H9 (cell line): ENCODE data around the gene MBP. TPM values are rescaled to one million over a fixed set of nuclear protein-coding genes. Genes with fewer than 3 reads are reported as not detected.

Source experiments
- DNase-seq: peaks from one replicate; pipeline ENCODE4 v3.0.0-alpha.2; 2017
- H2AFZ ChIP-seq: one replicate; pipeline ENCODE4 v1.6.1; 2013; ENCODE audit warnings: mild to moderate bottlenecking, low read length, control low read depth, moderate library complexity
- H2AK5ac ChIP-seq: 2 replicates; pipeline ENCODE4 v1.6.1; 2013; ENCODE audit warnings: low read length, control low read depth, mixed read lengths; ENCODE audit not compliant: insufficient read length
- H2BK120ac ChIP-seq: one replicate; pipeline ENCODE4 v1.6.1; 2013; ENCODE audit warnings: low read depth, mild to moderate bottlenecking, low read length, control low read depth, inconsistent platforms; ENCODE audit not compliant: poor library complexity, severe bottlenecking
- H2BK12ac ChIP-seq: 2 replicates; pipeline ENCODE4 v1.6.1; 2013; ENCODE audit warnings: low read length, control low read depth, mixed read lengths, low read depth; ENCODE audit not compliant: insufficient read length
- H2BK15ac ChIP-seq: 2 replicates; pipeline ENCODE4 v1.6.1; 2013; ENCODE audit warnings: low read depth, low read length, control low read depth
- H2BK20ac ChIP-seq: one replicate; pipeline ENCODE4 v1.6.1; 2013; ENCODE audit warnings: low read depth, mild to moderate bottlenecking, low read length, control low read depth, inconsistent platforms; ENCODE audit not compliant: poor library complexity, severe bottlenecking
- H2BK5ac ChIP-seq: 2 replicates; pipeline ENCODE4 v1.6.1; 2013; ENCODE audit warnings: low read length, control low read depth, mixed read lengths; ENCODE audit not compliant: insufficient read length
- H3K14ac ChIP-seq: 2 replicates; pipeline ENCODE4 v1.6.1; 2013; ENCODE audit warnings: low read length, control low read depth; ENCODE audit not compliant: insufficient read depth
- H3K18ac ChIP-seq: 2 replicates; pipeline ENCODE4 v1.6.1; 2013; ENCODE audit warnings: low read depth, mild to moderate bottlenecking, mixed read lengths, low read length, control low read depth; ENCODE audit not compliant: insufficient read length
- H3K23ac ChIP-seq: 2 replicates; pipeline ENCODE4 v1.6.1; 2013; ENCODE audit warnings: low read length, control low read depth, mixed read lengths, low read depth; ENCODE audit not compliant: insufficient read length
- H3K23me2 ChIP-seq: 2 replicates; pipeline ENCODE4 v1.6.1; 2013; ENCODE audit warnings: low read depth, mild to moderate bottlenecking, mixed read lengths, low read length, control low read depth; ENCODE audit not compliant: insufficient read length, poor library complexity, severe bottlenecking
- H3K27ac ChIP-seq: 2 replicates; pipeline ENCODE4 v1.5.1; 2013; ENCODE audit warnings: low read length, control low read depth, mixed read lengths, low read depth; ENCODE audit not compliant: insufficient read length
- H3K27me3 ChIP-seq: 2 replicates; pipeline ENCODE4 v1.6.1; 2013; ENCODE audit warnings: low read length, control low read depth, inconsistent platforms; ENCODE audit not compliant: insufficient read depth
- H3K4ac ChIP-seq: 2 replicates; pipeline ENCODE4 v1.6.1; 2013; ENCODE audit warnings: low read depth, mild to moderate bottlenecking, control low read depth, inconsistent platforms, low read length, moderate library complexity
- H3K4me1 ChIP-seq: 2 replicates; pipeline ENCODE4 v1.6.1; 2013; ENCODE audit warnings: low read length, control low read depth, inconsistent platforms; ENCODE audit not compliant: insufficient read depth
- H3K4me2 ChIP-seq: 2 replicates; pipeline ENCODE4 v1.6.1; 2013; ENCODE audit warnings: low read length, control low read depth, mixed read lengths; ENCODE audit not compliant: insufficient read length, insufficient read depth
- H3K56ac ChIP-seq: 2 replicates; pipeline ENCODE4 v1.6.1; 2013; ENCODE audit warnings: low read depth, mild to moderate bottlenecking, mixed read lengths, low read length, control low read depth; ENCODE audit not compliant: insufficient read length
- H3K79me1 ChIP-seq: 2 replicates; pipeline ENCODE4 v1.6.1; 2013; ENCODE audit warnings: low read depth, mild to moderate bottlenecking, moderate library complexity, low read length, control low read depth, inconsistent platforms; ENCODE audit not compliant: insufficient read depth, poor library complexity, severe bottlenecking
- H3K79me2 ChIP-seq: 2 replicates; pipeline ENCODE4 v1.6.1; 2013; ENCODE audit warnings: low read length, control low read depth, inconsistent platforms; ENCODE audit not compliant: insufficient read depth
- H3K9ac ChIP-seq: 2 replicates; pipeline ENCODE4 v1.6.1; 2013; ENCODE audit warnings: low read length, control low read depth, mixed read lengths; ENCODE audit not compliant: insufficient read length; ENCODE audit errors: extremely low read depth
- H3K9me3 ChIP-seq: one replicate; pipeline ENCODE4 v1.6.1; 2013; ENCODE audit warnings: low read depth, low read length, inconsistent platforms; ENCODE audit not compliant: control insufficient read depth
- H3T11ph ChIP-seq: one replicate; pipeline ENCODE4 v1.6.1; 2013; ENCODE audit warnings: mild to moderate bottlenecking, low read length, control low read depth, inconsistent platforms
- H4K20me1 ChIP-seq: one replicate; pipeline ENCODE4 v1.6.1; 2013; ENCODE audit not compliant: control insufficient read depth, insufficient read length, insufficient read depth
- H4K5ac ChIP-seq: 2 replicates; pipeline ENCODE4 v1.6.1; 2013; ENCODE audit warnings: low read depth, mild to moderate bottlenecking, mixed read lengths, low read length, control low read depth; ENCODE audit not compliant: insufficient read length
- H4K8ac ChIP-seq: replicated peaks from 2 replicates; pipeline ENCODE4 v1.6.1; 2013; ENCODE audit warnings: low read length, control low read depth, mixed read lengths, low read depth; ENCODE audit not compliant: insufficient read length
- H4K91ac ChIP-seq: 2 replicates; pipeline ENCODE4 v1.6.1; 2013; ENCODE audit warnings: low read depth, mild to moderate bottlenecking, moderate library complexity, mixed read lengths, low read length, control low read depth; ENCODE audit not compliant: insufficient read length
- H3K27ac Mint-ChIP-seq, 3 experiments: 2 replicates in 2 of 3; 3 replicates in 1 of 3; pipeline ENCODE4 v1.8.0; 2020 to 2021; ENCODE audit warnings: mixed read lengths in 3 of 3, mild to moderate bottlenecking in 1 of 3, moderate library complexity in 1 of 3
- H3K27me3 Mint-ChIP-seq: 2 replicates; pipeline ENCODE4 v1.8.0; 2021; ENCODE audit warnings: low read depth, mild to moderate bottlenecking, moderate library complexity, mixed read lengths
- H3K36me3 Mint-ChIP-seq, 3 experiments: 2 replicates in 2 of 3; 3 replicates in 1 of 3; pipeline ENCODE4 v1.8.0; 2020 to 2021; ENCODE audit warnings: low read depth in 3 of 3, mixed read lengths in 3 of 3; ENCODE audit not compliant: insufficient read depth in 1 of 3
- H3K4me1 Mint-ChIP-seq, 2 experiments: 2 replicates each; pipeline ENCODE4 v1.8.0; 2020; ENCODE audit warnings: mixed read lengths in 2 of 2
- H3K4me3 Mint-ChIP-seq, 2 experiments: 2 replicates in 1 of 2; 3 replicates in 1 of 2; pipeline ENCODE4 v1.8.0; 2020 to 2021; ENCODE audit warnings: mild to moderate bottlenecking in 2 of 2, mixed read lengths in 2 of 2, moderate library complexity in 1 of 2
- H3K9me3 Mint-ChIP-seq, 2 experiments: 2 replicates in 1 of 2; 3 replicates in 1 of 2; pipeline ENCODE4 v1.8.0; 2020; ENCODE audit warnings: mild to moderate bottlenecking in 2 of 2, mixed read lengths in 2 of 2, moderate library complexity in 1 of 2
- WGBS: extraction: QIAGEN DNeasy Blood & Tissue Kit; methylation state at CpG from one replicate; pipeline ENCODE4 v1.1.7; 2013; ENCODE audit warnings: missing lambda C conversion rate, low lambda C conversion rate, mixed read lengths; ENCODE audit not compliant: insufficient read length; ENCODE audit errors: extremely low coverage; 5-methylcytosine and 5-hydroxymethylcytosine counted together
- total RNA-seq: library from RNA; stranded (reverse); gene quantifications from 2 replicates; pipeline ENCODE4 v1.2.1, GENCODE V29; 2021
- TF ChIP-seq, protein P1 (sequence below): fragments of 200-600 bp; sonication (generic); conservative IDR thresholded peaks from 3 replicates; pipeline ENCODE4 v1.8.0; 2021; ENCODE audit warnings: antibody characterized with exemption, mild to moderate bottlenecking

The MBP gene
- total RNA-seq, 1 experiment from 2014 or later, result 8.6 TPM

DNA sequence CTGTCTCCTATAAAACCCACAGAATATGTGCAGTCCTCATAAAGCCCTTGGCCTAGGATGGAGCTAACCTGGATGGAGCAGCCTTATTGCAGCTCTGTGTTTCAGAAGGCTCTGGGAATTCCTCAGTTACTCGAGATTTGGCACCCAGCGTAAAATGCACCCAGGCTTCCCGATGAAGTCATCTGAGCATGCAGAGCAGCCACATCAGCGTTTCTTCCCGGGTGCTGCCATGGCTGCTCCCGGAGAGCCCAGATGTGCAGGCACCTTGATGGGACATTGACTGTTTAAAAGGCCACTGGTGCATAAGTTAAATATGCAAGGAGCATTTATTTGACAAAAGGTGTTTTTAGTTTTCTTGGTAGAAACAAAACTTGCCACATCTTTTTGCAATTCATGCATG is 115.2 kb downstream of the MBP start:
- Histone ChIP-seq H2BK20ac (no peak overlapping the region), H3K9me3 (no peaks in the 10 kb centered on the region), H3K4me1 (no peaks in the 10 kb centered on the region), H2AK5ac (no peak overlapping the region), H3K14ac (no peak overlapping the region), H4K91ac (no peak overlapping the region), H2AFZ (no peak overlapping the region), H2BK15ac (no peak overlapping the region), H3K4ac (no peak overlapping the region), H3K23ac (no peak overlapping the region), H4K5ac (no peak overlapping the region), H2BK5ac (no peak overlapping the region), H3K27ac (no peak overlapping the region), H2BK12ac (no peak overlapping the region), H3T11ph (no peak overlapping the region), H4K20me1 (peaks cover 4% of the 10 kb centered on the region), H4K8ac (no peak overlapping the region), H3K23me2 (no peaks in the 10 kb centered on the region), H3K4me2 (no peak overlapping the region), H3K56ac (no peak overlapping the region), H3K9ac (no peak overlapping the region), H3K79me2 (no peaks in the 10 kb centered on the region), H3K18ac (no peak overlapping the region), H2BK120ac (no peak overlapping the region), H3K27me3 (no peaks in the 10 kb centered on the region), H3K79me1 (no peaks in the 10 kb centered on the region)
- no CpG with 5 or more reads among the region's 6 CpGs for WGBS
- TF ChIP-seq, protein P1, sequence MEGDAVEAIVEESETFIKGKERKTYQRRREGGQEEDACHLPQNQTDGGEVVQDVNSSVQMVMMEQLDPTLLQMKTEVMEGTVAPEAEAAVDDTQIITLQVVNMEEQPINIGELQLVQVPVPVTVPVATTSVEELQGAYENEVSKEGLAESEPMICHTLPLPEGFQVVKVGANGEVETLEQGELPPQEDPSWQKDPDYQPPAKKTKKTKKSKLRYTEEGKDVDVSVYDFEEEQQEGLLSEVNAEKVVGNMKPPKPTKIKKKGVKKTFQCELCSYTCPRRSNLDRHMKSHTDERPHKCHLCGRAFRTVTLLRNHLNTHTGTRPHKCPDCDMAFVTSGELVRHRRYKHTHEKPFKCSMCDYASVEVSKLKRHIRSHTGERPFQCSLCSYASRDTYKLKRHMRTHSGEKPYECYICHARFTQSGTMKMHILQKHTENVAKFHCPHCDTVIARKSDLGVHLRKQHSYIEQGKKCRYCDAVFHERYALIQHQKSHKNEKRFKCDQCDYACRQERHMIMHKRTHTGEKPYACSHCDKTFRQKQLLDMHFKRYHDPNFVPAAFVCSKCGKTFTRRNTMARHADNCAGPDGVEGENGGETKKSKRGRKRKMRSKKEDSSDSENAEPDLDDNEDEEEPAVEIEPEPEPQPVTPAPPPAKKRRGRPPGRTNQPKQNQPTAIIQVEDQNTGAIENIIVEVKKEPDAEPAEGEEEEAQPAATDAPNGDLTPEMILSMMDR, result no peak
- Mint-ChIP-seq H3K4me1 (peaks cover 0 to 2% of the 10 kb centered on the region in 2 experiments; a peak in 2 of 4 replicates), H3K9me3 (peaks cover 0 to 2% of the 10 kb centered on the region in 2 experiments; a peak in 2 of 5 replicates), H3K36me3 (peaks cover 0 to 9% (median 2%) of the 10 kb centered on the region in 3 experiments; a peak in 4 of 7 replicates), H3K27me3 (peaks cover 19% of the 10 kb centered on the region), H3K4me3 (no peak overlapping the region), H3K27ac (no peak overlapping the region)
- DNase-seq, result no peak
